ENCODE data around the gene PHF10.
"Not testable (repeated sequence)": the region's sequence is repeated elsewhere in the genome, so short reads cannot be mapped to it uniquely, and the experiment has no call there.

The PHF10 gene

GRCh38 chr6:169724494-169725124 lies at the start of gene PHF10:
Gene PHF10 (minus strand): TSS chr6:169724500. CDS start chr6:169723931, 569 bp downstream.
- H3K4me3 ChIP-seq (ENCODE audit: low read length): peak within 1 kb of the TSS; percentile 67
- DNase-seq (ENCODE audit: low read depth): peak; percentile 9
- TF ChIP-seq, protein P1, sequence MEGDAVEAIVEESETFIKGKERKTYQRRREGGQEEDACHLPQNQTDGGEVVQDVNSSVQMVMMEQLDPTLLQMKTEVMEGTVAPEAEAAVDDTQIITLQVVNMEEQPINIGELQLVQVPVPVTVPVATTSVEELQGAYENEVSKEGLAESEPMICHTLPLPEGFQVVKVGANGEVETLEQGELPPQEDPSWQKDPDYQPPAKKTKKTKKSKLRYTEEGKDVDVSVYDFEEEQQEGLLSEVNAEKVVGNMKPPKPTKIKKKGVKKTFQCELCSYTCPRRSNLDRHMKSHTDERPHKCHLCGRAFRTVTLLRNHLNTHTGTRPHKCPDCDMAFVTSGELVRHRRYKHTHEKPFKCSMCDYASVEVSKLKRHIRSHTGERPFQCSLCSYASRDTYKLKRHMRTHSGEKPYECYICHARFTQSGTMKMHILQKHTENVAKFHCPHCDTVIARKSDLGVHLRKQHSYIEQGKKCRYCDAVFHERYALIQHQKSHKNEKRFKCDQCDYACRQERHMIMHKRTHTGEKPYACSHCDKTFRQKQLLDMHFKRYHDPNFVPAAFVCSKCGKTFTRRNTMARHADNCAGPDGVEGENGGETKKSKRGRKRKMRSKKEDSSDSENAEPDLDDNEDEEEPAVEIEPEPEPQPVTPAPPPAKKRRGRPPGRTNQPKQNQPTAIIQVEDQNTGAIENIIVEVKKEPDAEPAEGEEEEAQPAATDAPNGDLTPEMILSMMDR (conservative IDR thresholded peaks at IDR 0.05; ENCODE audit: low read length): no peak

DNA sequence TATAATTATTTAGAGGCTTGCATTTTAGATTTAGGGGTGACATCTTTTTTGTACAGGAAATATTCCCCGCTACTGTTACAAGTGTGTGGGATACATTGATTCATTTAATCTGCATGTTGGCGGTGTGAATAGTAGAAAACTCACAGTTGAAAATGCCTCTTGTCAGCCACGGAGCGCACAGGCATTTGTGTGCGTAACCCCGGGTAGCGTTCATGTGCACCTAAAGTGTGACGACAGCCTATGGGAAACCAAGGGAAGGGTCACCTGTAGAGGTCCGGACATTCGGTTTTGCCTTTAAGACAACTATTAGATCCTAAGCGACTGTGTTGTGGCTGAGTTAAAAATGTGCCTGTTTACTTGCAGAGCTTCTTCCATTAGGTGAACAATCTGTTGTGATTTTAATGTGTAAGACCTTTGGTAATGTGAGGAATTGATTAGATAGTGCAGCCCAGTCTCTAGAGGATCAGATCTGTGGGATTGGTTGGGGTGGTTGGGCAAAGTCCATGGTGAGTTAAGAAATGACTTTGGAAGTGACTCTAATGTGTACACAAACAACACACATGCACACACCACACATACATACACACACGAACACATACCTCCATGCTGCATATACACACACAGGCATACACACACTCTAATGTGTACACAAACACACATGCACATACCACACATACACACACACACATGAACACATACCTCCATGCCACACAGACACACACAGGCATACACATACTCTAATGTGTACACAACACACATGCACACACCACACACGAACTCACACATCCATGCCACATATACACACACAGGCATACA lies 42.8 kb upstream of the PHF10 start:
- TF ChIP-seq, protein P1 (conservative IDR thresholded peaks at IDR 0.05; ENCODE audit: low read length): no peak
- DNase-seq (ENCODE audit: low read depth): no peak
- no peak overlapping the region for H3K4me3 ChIP-seq (ENCODE audit: low read length)

DNA sequence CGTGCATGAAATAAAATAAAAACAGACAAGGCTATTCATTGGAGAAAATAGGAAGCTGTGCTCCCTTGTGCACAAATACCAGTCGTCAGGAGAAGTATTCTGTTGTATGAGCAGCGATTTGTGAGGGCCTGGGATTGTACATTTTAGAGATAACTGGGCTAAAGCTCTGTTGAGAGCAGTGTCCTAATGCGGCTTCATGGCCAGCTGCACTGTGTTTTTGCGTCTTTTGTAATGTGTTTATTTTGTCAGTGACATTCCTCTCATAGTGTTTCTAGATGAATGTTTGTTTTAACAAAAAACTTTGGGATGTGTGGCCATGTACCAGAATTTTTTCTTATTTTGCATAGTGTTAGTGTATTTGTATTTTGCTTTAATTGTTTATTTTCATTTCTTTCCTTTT lies 41.9 kb upstream of the PHF10 start:
- TF ChIP-seq, protein P1 (conservative IDR thresholded peaks at IDR 0.05; ENCODE audit: low read length): no peak
- no peak overlapping the region for H3K4me3 ChIP-seq (ENCODE audit: low read length)

DNA sequence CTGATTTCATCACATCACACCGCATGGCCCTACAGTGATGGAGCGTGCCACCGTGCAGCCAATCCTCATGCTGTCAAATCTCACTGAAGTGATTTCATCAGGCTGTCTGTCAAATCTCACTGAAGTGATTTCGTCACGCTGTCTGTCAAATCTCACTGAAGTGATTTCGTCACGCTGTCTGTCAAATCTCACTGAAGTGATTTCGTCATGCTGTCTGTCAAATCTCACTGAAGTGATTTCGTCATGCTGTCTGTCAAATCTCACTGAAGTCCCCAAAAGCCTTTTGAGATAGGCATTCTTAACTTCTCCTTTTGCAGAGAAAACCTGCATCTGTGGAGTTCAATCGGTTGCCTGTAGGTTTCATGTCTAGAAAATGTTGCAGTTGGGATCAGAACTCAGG lies 41.5 kb upstream of the PHF10 start:
- not testable (repeated sequence) for DNase-seq (ENCODE audit: low read depth); H3K4me3 ChIP-seq (ENCODE audit: low read length)

More for the DNA sequence above, 41.9 kb upstream of the PHF10 start:
- no peak for DNase-seq (ENCODE audit: low read depth)

DNA sequence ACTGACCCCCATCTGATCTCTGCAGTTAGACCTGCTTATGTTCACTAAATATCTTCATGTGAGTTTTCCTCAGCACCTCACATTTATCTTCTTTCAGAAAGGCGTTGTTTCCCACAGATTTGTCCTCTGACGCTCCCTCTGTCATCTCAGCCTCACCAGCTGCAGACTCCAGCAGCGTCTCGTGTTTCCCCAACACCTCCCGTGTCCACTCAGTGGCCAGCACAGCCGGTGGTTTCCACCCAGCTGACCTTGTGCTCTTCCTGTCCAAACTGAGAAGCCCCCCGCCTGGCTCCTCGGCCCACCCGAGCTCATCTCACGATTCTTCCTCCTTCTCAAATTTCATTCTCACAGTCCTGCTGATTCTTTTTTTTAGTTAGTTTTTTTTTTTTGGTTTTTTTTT lies 39.6 kb upstream of the PHF10 start:
- TF ChIP-seq, protein P1 (conservative IDR thresholded peaks at IDR 0.05; ENCODE audit: low read length): no peak
- no peak for DNase-seq (ENCODE audit: low read depth)
- H3K4me3 ChIP-seq (ENCODE audit: low read length): no peak overlapping the region

- no peak for DNase-seq (ENCODE audit: low read depth)
- no peak overlapping the region for H3K4me3 ChIP-seq (ENCODE audit: low read length)
- TF ChIP-seq, protein P1 (conservative IDR thresholded peaks at IDR 0.05; ENCODE audit: low read length): no peak
Observed at GRCh38 chr6:169763308-169763707, 39.0 kb upstream of the PHF10 start.

GRCh38 chr6:169755162-169755561 lies 30.9 kb upstream of the PHF10 start:
- H3K4me3 ChIP-seq (ENCODE audit: low read length): no peak overlapping the region
- TF ChIP-seq, protein P1 (conservative IDR thresholded peaks at IDR 0.05; ENCODE audit: low read length): no peak
- no peak for DNase-seq (ENCODE audit: low read depth)
